GM12878 (cell line): ENCODE results near the gene PRICKLE3. TPM values are rescaled to one million over a fixed set of nuclear protein-coding genes. Genes with fewer than 3 reads are reported as not detected.

Experiments used
- ASH2L ChIP-seq: fragments of 300-600, 200-600 bp; sonication (generic); IDR thresholded peaks from 2 replicates; pipeline ENCODE4 v1.6.1; 2017; ENCODE audit warnings: low read depth, mild to moderate bottlenecking, borderline replicate concordance
- BACH1 ChIP-seq: fragments of 450-650 bp; IDR thresholded peaks from 2 replicates; pipeline ENCODE4 v1.6.1; 2017; ENCODE audit warnings: mild to moderate bottlenecking, borderline replicate concordance
- CBX5 ChIP-seq: sonication (generic); IDR thresholded peaks from 2 replicates; pipeline ENCODE4 v1.6.1; 2016; ENCODE audit warnings: low read depth, moderate library complexity, mild to moderate bottlenecking, inconsistent platforms
- CHD4 ChIP-seq: fragments of 200-600 bp; sonication (generic); IDR thresholded peaks from 2 replicates; pipeline ENCODE4 v1.6.1; 2016; ENCODE audit warnings: mild to moderate bottlenecking
- DPF2 ChIP-seq: fragments of 450-650 bp; IDR thresholded peaks from 2 replicates; pipeline ENCODE4 v1.6.1; 2017; ENCODE audit warnings: mild to moderate bottlenecking
- ESRRA ChIP-seq: IDR thresholded peaks from 2 replicates; pipeline ENCODE4 v1.6.1; 2012; ENCODE audit warnings: mild to moderate bottlenecking, low read length, improper control_type of control experiment
- ETV6 ChIP-seq, 2 experiments: fragments of 450-650 bp in 1 of 2; IDR thresholded peaks in 1 of 2; conservative IDR thresholded peaks in 1 of 2; 2 replicates each; pipeline ENCODE4 v1.6.1; 2014; ENCODE audit warnings: antibody characterized with exemption in 1 of 2, borderline replicate concordance in 1 of 2, low read depth in 1 of 2, mild to moderate bottlenecking in 1 of 2, moderate library complexity in 1 of 2
- HDAC2 ChIP-seq: fragments of 200-600 bp; sonication (generic); IDR thresholded peaks from 2 replicates; pipeline ENCODE4 v1.6.1; 2017
- IKZF2 ChIP-seq, 2 experiments: fragments of 450-650 bp; IDR thresholded peaks; 2 replicates each; pipeline ENCODE4 v1.6.1; 2017; ENCODE audit warnings: mild to moderate bottlenecking in 2 of 2, moderate library complexity in 2 of 2
- KAT2A ChIP-seq: conservative IDR thresholded peaks from 2 replicates; pipeline ENCODE4 v1.6.1; 2011; ENCODE audit warnings: low read depth, low read length; ENCODE audit not compliant: control insufficient read depth
- KLF5 ChIP-seq: fragments of 450-650 bp; IDR thresholded peaks from 2 replicates; pipeline ENCODE4 v1.6.1; 2014; ENCODE audit warnings: mild to moderate bottlenecking; ENCODE audit not compliant: partially characterized antibody
- MEF2B ChIP-seq: fragments of 450-650 bp; IDR thresholded peaks from 2 replicates; pipeline ENCODE4 v1.6.1; 2018; ENCODE audit warnings: mild to moderate bottlenecking, moderate library complexity; ENCODE audit not compliant: partially characterized antibody, poor library complexity, severe bottlenecking
- MTA2 ChIP-seq: fragments of 450-650 bp; IDR thresholded peaks from 2 replicates; pipeline ENCODE4 v1.6.1; 2016; ENCODE audit warnings: low read depth, mild to moderate bottlenecking, moderate library complexity
- MYC ChIP-seq: IDR thresholded peaks from 2 replicates; pipeline ENCODE4 v1.6.1; 2011; ENCODE audit warnings: mild to moderate bottlenecking, low read length, moderate library complexity, inconsistent platforms; ENCODE audit not compliant: insufficient read depth, insufficient replicate concordance, insufficient read length, severe bottlenecking
- RUNX3 ChIP-seq: IDR thresholded peaks from 2 replicates; pipeline ENCODE4 v1.6.1; 2012; ENCODE audit warnings: low read length, inconsistent platforms
- SMAD1 ChIP-seq: fragments of 450-650 bp; IDR thresholded peaks from 2 replicates; pipeline ENCODE4 v1.6.1; 2018; ENCODE audit warnings: mild to moderate bottlenecking, low read depth; ENCODE audit not compliant: partially characterized antibody
- SMARCA5 ChIP-seq: fragments of 450-650 bp; IDR thresholded peaks from 2 replicates; pipeline ENCODE4 v1.6.1; 2017; ENCODE audit warnings: mild to moderate bottlenecking
- SMC3 ChIP-seq: IDR thresholded peaks from 2 replicates; pipeline ENCODE4 v1.6.1; 2011; ENCODE audit warnings: low read length, improper control_type of control experiment, borderline replicate concordance
- TARDBP ChIP-seq: IDR thresholded peaks from 2 replicates; pipeline ENCODE4 v1.6.1; 2016; ENCODE audit warnings: borderline replicate concordance
- YY1 ChIP-seq: IDR thresholded peaks from 2 replicates; pipeline ENCODE4 v1.6.1; 2011; ENCODE audit warnings: low read depth, mild to moderate bottlenecking, low read length
- ZNF384 ChIP-seq: IDR thresholded peaks from 2 replicates; pipeline ENCODE4 v1.6.1; 2012; ENCODE audit warnings: low read depth, mild to moderate bottlenecking, low read length, improper control_type of control experiment, borderline replicate concordance
- ZSCAN29 ChIP-seq: fragments of 450-650 bp; IDR thresholded peaks from 2 replicates; pipeline ENCODE4 v1.6.1; 2017; ENCODE audit warnings: mild to moderate bottlenecking, moderate library complexity
- ZZZ3 ChIP-seq: IDR thresholded peaks from 2 replicates; pipeline ENCODE4 v1.6.1; 2011; ENCODE audit warnings: low read depth; ENCODE audit not compliant: control insufficient read depth, insufficient read length
- polyA plus RNA-seq, 11 experiments: library from polyadenylated mRNA; depleted of rRNA in 4 of 11; unstranded in 6 of 11; stranded (reverse) in 5 of 11; fragments of >200 nt; fragmentation: Nextera tagmentation in 4 of 11; fragmentation: Illumina TruSeq in 1 of 11; extraction: Ambion mirVana in 4 of 11; extraction: Trizol in 1 of 11; gene quantifications; 1 replicate in 1 of 11; 2 replicates in 10 of 11; pipeline versions ENCODE4 v1.2.1 to v1.2.3, GENCODE V29; 2011 to 2016; ENCODE audit warnings: inconsistent platforms in 2 of 11, missing spikeins in 2 of 11, low read depth in 1 of 11
- total RNA-seq, 4 experiments: library from RNA; depleted of rRNA in 3 of 4; stranded (reverse); fragments of >200 nt in 3 of 4; fragmentation: Illumina TruSeq in 1 of 4; extraction: Trizol in 1 of 4; gene quantifications; 2 replicates each; pipeline versions ENCODE4 v1.2.1 to v1.2.3, GENCODE V29; 2013 to 2021
- TF ChIP-seq, protein P1 (sequence below): fragments of 450-650 bp; conservative IDR thresholded peaks from 2 replicates; pipeline ENCODE4 v1.6.1; 2017; ENCODE audit warnings: mild to moderate bottlenecking, moderate library complexity
- TF ChIP-seq, protein P2 (sequence below): fragments of 150-350 bp; IDR thresholded peaks from 2 replicates; pipeline ENCODE4 v1.6.1; 2014; ENCODE audit warnings: mild to moderate bottlenecking, low read depth, low read length
- TF ChIP-seq, protein P3 (sequence below): fragments of 150-350 bp; IDR thresholded peaks from 2 replicates; pipeline ENCODE4 v1.6.1; 2016; ENCODE audit warnings: low read depth, low read length

The PRICKLE3 gene
- total and polyA plus RNA-seq, 10 of the 15 experiments (the other 5 are each of a cell fraction or from before 2014, with no cell fraction given) = 0.69 to 17.4 (median 7.6) TPM

DNA sequence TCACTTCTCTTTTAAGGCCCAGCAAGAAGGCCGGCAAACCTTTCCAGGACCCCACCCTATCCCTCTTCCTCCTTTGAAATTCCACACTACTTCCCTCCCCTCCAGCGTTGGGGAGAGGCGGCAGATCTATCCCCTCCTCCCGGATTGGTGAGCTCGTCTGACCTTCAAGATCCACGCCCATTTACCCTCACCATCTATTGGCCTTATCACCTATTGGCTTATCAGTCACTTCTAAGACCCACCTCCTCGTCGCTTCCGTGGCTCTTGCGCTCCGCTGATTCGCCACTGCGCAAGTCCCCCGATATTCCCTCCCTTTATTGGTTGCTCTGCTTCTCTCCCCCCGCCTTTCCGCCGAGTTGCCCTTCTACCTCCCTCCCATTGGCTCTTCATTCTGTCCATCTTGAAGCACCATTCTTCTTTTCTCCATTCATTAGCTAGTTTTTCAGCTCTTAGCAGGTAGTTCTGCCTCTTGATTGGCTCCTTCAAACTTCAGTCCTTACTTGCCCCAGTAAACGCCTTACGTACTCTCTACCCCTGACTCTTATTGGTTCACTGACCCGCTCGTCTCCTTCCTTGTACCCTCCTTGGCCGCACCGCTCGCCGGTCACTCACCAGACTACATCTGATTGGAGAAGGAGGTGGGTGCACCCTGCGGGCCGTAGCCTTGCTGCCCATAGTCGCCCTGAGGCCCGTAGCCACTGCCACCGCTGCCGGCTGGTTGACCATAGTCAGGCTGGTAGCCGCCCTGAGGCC lies 4.8 kb upstream of the PRICKLE3 start (continued):
- TF ChIP-seq, protein P1, sequence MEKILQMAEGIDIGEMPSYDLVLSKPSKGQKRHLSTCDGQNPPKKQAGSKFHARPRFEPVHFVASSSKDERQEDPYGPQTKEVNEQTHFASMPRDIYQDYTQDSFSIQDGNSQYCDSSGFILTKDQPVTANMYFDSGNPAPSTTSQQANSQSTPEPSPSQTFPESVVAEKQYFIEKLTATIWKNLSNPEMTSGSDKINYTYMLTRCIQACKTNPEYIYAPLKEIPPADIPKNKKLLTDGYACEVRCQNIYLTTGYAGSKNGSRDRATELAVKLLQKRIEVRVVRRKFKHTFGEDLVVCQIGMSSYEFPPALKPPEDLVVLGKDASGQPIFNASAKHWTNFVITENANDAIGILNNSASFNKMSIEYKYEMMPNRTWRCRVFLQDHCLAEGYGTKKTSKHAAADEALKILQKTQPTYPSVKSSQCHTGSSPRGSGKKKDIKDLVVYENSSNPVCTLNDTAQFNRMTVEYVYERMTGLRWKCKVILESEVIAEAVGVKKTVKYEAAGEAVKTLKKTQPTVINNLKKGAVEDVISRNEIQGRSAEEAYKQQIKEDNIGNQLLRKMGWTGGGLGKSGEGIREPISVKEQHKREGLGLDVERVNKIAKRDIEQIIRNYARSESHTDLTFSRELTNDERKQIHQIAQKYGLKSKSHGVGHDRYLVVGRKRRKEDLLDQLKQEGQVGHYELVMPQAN = no peak
- TF ChIP-seq RUNX3 (no peak), ESRRA (no peak), ZZZ3 (no peak), CBX5 (no peak), MTA2 (no peak), CHD4 (no peak), IKZF2 (IDR thresholded peaks at IDR 0.05) (peak; percentile 82 to 90), YY1 (no peak), MEF2B (no peak), HDAC2 (no peak), SMARCA5 (no peak), SMC3 (no peak), BACH1 (no peak), SMAD1 (no peak), KAT2A (no peak), MYC (no peak), ZNF384 (no peak), TARDBP (no peak), KLF5 (peak; percentile 93), ASH2L (no peak), ETV6 (conservative IDR thresholded peaks at IDR 0.05 in 1 of 2, IDR thresholded peaks at IDR 0.05 in 1 of 2; ENCODE audit: borderline replicate concordance in 1 of 2, low read depth in 1 of 2) (no peak), DPF2 (peak; percentile 97), ZSCAN29 (no peak)
- TF ChIP-seq, protein P2, sequence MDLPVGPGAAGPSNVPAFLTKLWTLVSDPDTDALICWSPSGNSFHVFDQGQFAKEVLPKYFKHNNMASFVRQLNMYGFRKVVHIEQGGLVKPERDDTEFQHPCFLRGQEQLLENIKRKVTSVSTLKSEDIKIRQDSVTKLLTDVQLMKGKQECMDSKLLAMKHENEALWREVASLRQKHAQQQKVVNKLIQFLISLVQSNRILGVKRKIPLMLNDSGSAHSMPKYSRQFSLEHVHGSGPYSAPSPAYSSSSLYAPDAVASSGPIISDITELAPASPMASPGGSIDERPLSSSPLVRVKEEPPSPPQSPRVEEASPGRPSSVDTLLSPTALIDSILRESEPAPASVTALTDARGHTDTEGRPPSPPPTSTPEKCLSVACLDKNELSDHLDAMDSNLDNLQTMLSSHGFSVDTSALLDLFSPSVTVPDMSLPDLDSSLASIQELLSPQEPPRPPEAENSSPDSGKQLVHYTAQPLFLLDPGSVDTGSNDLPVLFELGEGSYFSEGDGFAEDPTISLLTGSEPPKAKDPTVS = no peak
- TF ChIP-seq, protein P3, sequence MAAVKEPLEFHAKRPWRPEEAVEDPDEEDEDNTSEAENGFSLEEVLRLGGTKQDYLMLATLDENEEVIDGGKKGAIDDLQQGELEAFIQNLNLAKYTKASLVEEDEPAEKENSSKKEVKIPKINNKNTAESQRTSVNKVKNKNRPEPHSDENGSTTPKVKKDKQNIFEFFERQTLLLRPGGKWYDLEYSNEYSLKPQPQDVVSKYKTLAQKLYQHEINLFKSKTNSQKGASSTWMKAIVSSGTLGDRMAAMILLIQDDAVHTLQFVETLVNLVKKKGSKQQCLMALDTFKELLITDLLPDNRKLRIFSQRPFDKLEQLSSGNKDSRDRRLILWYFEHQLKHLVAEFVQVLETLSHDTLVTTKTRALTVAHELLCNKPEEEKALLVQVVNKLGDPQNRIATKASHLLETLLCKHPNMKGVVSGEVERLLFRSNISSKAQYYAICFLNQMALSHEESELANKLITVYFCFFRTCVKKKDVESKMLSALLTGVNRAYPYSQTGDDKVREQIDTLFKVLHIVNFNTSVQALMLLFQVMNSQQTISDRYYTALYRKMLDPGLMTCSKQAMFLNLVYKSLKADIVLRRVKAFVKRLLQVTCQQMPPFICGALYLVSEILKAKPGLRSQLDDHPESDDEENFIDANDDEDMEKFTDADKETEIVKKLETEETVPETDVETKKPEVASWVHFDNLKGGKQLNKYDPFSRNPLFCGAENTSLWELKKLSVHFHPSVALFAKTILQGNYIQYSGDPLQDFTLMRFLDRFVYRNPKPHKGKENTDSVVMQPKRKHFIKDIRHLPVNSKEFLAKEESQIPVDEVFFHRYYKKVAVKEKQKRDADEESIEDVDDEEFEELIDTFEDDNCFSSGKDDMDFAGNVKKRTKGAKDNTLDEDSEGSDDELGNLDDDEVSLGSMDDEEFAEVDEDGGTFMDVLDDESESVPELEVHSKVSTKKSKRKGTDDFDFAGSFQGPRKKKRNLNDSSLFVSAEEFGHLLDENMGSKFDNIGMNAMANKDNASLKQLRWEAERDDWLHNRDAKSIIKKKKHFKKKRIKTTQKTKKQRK = peak; percentile 96
